GM18519 (cell line): ENCODE results near the gene CRELD2.

ENCODE experiments used
- ATAC-seq: cut with Tn5 transposase; IDR thresholded peaks from one replicate; pipeline ENCODE4 v1.9.1; 2021; ENCODE audit warnings: mild to moderate bottlenecking, moderate library complexity; ENCODE audit not compliant: unreplicated experiment, low FRiP score

CRELD2 gene

GRCh38 chr22:49976439-49977175, 58.2 kb downstream of the CRELD2 start:
- ATAC-seq, result no peak
